ENCODE data around the gene SEC14L3. TPM values are rescaled to one million over a fixed set of nuclear protein-coding genes. Genes with fewer than 3 reads are reported as not detected.

The SEC14L3 gene
- total and polyA plus RNA-seq, 2 of the 13 experiments (the other 11 are each of a cell fraction or from before 2014, with no cell fraction given): not detected

DNA sequence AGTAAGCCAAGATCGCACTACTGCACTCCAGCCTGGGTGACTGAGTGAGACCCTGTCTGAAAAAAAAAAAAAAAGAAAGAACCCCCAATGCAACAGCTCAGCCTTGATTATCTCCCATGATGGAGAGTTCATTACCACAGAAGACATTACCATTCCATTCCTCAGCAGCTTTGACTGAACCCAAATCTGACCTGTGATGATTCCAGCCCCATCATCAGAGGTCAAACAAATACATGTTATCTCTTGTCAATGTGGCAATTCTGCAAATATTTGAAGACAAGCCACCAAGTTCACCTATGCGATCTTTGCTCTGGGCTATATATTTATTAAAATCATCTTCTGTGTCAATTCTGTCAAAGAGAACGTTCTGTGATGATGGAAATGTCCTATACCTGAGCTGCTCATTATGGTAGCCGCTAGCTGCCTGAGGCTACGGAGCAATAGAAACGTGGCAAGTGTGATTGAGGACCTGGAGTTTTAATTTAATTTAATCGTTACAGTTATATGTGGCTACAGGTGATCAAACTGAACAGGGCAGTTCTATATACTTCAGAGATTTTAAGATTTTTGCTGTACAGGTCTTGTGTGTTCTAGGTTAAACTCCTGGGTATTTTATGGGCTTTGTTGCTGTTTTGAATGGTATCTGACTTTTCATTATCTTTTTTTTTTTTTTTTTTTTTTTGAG is 25.8 kb upstream of the SEC14L3 start (continued):
- TF ChIP-seq, protein P1, sequence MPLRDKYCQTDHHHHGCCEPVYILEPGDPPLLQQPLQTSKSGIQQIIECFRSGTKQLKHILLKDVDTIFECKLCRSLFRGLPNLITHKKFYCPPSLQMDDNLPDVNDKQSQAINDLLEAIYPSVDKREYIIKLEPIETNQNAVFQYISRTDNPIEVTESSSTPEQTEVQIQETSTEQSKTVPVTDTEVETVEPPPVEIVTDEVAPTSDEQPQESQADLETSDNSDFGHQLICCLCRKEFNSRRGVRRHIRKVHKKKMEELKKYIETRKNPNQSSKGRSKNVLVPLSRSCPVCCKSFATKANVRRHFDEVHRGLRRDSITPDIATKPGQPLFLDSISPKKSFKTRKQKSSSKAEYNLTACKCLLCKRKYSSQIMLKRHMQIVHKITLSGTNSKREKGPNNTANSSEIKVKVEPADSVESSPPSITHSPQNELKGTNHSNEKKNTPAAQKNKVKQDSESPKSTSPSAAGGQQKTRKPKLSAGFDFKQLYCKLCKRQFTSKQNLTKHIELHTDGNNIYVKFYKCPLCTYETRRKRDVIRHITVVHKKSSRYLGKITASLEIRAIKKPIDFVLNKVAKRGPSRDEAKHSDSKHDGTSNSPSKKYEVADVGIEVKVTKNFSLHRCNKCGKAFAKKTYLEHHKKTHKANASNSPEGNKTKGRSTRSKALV (CRISPR knock-in tag; IDR thresholded peaks at IDR 0.05): no peak
- TF ChIP-seq MEIS1 (CRISPR knock-in tag; IDR thresholded peaks at IDR 0.05; ENCODE audit: borderline replicate concordance): no peak
- TF ChIP-seq NFYC (CRISPR knock-in tag; IDR thresholded peaks at IDR 0.05): no peak
- TF ChIP-seq SALL1 (CRISPR knock-in tag; IDR thresholded peaks at IDR 0.05): peak; percentile 68; the same call in 1 of the 2 replicates
- peak; percentile 72 for TF ChIP-seq GATAD2A (CRISPR knock-in tag; IDR thresholded peaks at IDR 0.05)
- TF ChIP-seq ZNF121 (CRISPR knock-in tag; IDR thresholded peaks at IDR 0.05): no peak
- peak; percentile 94 for TF ChIP-seq HMG20A (CRISPR knock-in tag; IDR thresholded peaks at IDR 0.05; ENCODE audit: borderline replicate concordance)
- no peak for TF ChIP-seq NFRKB (IDR thresholded peaks at IDR 0.05)
- peak; percentile 54; the same call in 1 of the 2 replicates for TF ChIP-seq NR2C2 (CRISPR knock-in tag; IDR thresholded peaks at IDR 0.05; ENCODE audit: borderline replicate concordance)
- no peak for TF ChIP-seq RFX3 (CRISPR knock-in tag; IDR thresholded peaks at IDR 0.05)
- peak in 1 of 2 experiments; percentile 66; a peak in 2 of 4 replicates for TF ChIP-seq EP300 (IDR thresholded peaks at IDR 0.05; ENCODE audit: low read depth in 2 of 2, low read length in 2 of 2)
- TF ChIP-seq EP300 (CRISPR knock-in tag; IDR thresholded peaks at IDR 0.05; ENCODE audit: borderline replicate concordance): no peak
- TF ChIP-seq HNRNPUL1 (IDR thresholded peaks at IDR 0.05; ENCODE audit: low read depth, low read length): no peak
- TF ChIP-seq FOXK1 (CRISPR knock-in tag; IDR thresholded peaks at IDR 0.05; ENCODE audit: borderline replicate concordance, low read depth): peak; percentile 20; the same call in 1 of the 2 replicates
- no peak for TF ChIP-seq STAG1 (CRISPR knock-in tag; IDR thresholded peaks at IDR 0.05)
- TF ChIP-seq HNF4A (CRISPR knock-in tag; IDR thresholded peaks at IDR 0.05): peak; percentile 66
- TF ChIP-seq ZFP90 (CRISPR knock-in tag; IDR thresholded peaks at IDR 0.05; ENCODE audit: borderline replicate concordance): peak; percentile 40; the same call in 1 of the 2 replicates
- TF ChIP-seq, protein P2, sequence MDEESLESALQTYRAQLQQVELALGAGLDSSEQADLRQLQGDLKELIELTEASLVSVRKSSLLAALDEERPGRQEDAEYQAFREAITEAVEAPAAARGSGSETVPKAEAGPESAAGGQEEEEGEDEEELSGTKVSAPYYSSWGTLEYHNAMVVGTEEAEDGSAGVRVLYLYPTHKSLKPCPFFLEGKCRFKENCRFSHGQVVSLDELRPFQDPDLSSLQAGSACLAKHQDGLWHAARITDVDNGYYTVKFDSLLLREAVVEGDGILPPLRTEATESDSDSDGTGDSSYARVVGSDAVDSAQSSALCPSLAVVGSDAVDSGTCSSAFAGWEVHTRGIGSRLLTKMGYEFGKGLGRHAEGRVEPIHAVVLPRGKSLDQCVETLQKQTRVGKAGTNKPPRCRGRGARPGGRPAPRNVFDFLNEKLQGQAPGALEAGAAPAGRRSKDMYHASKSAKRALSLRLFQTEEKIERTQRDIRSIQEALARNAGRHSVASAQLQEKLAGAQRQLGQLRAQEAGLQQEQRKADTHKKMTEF (CRISPR knock-in tag; IDR thresholded peaks at IDR 0.05): 0 out of 2 replicates have a peak, but pooled peaks have one; percentile 47
- TF ChIP-seq NCOA2 (CRISPR knock-in tag; IDR thresholded peaks at IDR 0.05): peak; percentile 39; the same call in 1 of the 2 replicates
- peak; percentile 64; the same call in 1 of the 2 replicates for TF ChIP-seq CEBPB (IDR thresholded peaks at IDR 0.05; ENCODE audit: borderline replicate concordance, low read depth, low read length)
- no peak for TF ChIP-seq FOXA1 (IDR thresholded peaks at IDR 0.05)
- peak; percentile 58 for TF ChIP-seq FOXA1 (CRISPR knock-in tag; IDR thresholded peaks at IDR 0.05)
- TF ChIP-seq MYNN (CRISPR knock-in tag; IDR thresholded peaks at IDR 0.05; ENCODE audit: low read depth): no peak
- peak; percentile 22; the same call in 1 of the 2 replicates for TF ChIP-seq MIER3 (CRISPR knock-in tag; IDR thresholded peaks at IDR 0.05; ENCODE audit: borderline replicate concordance)
- TF ChIP-seq, protein P3, sequence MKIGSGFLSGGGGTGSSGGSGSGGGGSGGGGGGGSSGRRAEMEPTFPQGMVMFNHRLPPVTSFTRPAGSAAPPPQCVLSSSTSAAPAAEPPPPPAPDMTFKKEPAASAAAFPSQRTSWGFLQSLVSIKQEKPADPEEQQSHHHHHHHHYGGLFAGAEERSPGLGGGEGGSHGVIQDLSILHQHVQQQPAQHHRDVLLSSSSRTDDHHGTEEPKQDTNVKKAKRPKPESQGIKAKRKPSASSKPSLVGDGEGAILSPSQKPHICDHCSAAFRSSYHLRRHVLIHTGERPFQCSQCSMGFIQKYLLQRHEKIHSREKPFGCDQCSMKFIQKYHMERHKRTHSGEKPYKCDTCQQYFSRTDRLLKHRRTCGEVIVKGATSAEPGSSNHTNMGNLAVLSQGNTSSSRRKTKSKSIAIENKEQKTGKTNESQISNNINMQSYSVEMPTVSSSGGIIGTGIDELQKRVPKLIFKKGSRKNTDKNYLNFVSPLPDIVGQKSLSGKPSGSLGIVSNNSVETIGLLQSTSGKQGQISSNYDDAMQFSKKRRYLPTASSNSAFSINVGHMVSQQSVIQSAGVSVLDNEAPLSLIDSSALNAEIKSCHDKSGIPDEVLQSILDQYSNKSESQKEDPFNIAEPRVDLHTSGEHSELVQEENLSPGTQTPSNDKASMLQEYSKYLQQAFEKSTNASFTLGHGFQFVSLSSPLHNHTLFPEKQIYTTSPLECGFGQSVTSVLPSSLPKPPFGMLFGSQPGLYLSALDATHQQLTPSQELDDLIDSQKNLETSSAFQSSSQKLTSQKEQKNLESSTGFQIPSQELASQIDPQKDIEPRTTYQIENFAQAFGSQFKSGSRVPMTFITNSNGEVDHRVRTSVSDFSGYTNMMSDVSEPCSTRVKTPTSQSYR (CRISPR knock-in tag; IDR thresholded peaks at IDR 0.05; ENCODE audit: borderline replicate concordance): peak; percentile 36; the same call in 1 of the 2 replicates
- TF ChIP-seq ZMYM3 (CRISPR knock-in tag; IDR thresholded peaks at IDR 0.05): peak; percentile 93
- TF ChIP-seq FOXP1 (IDR thresholded peaks at IDR 0.05): no peak
- peak; percentile 66 for TF ChIP-seq FOXP1 (CRISPR knock-in tag; IDR thresholded peaks at IDR 0.05)

Measured in HepG2 (cell line).